Body of pancreas (tissue), 4 donors: ENCODE data around the gene LRRC49.

ENCODE experiments used
- CTCF ChIP-seq, 7 experiments: fragments of 450-650 bp in 4 of 7; fragments of 200-600 bp in 3 of 7; sonication (generic) in 3 of 7; IDR thresholded peaks; one replicate each; pipeline ENCODE4 v1.5.1; 2016 to 2019; ENCODE audit warnings: antibody characterized with exemption in 7 of 7
- POLR2A ChIP-seq, 3 donors: fragments of 450-650 bp; IDR thresholded peaks; one replicate each; pipeline ENCODE4 v1.6.1; 2016; ENCODE audit warnings: antibody characterized with exemption in 3 of 3, mild to moderate bottlenecking in 2 of 3

- TF ChIP-seq POLR2A (IDR thresholded peaks at IDR 0.05) (no peak), CTCF (IDR thresholded peaks at IDR 0.05) (no peak)
These were observed 188.1 kb downstream of the LRRC49 start for GRCh38 chr15:71080705-71081104.
